Midbrain (tissue), 1 donor: ENCODE data around the gene SNX15.

ENCODE experiments used
- DNase-seq: peaks from one replicate; lab custom pipeline; 2025; lab: John Stamatoyannopoulos, UW

Gene SNX15

DNA sequence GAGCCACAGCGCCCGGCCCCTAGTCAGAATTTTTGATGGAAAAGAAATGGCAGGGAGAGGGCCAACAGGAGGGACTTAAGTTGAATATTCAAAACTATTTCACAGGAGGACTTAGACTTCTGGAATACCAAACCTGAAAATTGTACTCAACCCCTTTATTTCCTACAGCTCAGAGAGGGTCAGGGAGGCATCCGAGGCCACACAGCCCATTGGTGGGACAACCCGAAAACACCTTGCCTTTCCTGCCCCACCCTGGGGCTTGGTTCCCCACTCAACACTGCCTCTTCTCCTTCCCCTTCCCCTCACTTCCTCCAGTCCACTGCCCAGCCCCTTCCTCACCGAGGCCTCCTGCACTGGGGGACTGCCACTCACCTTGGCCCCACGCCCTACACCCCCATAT, 29.8 kb downstream of the SNX15 start:
- no peak for DNase-seq

DNA sequence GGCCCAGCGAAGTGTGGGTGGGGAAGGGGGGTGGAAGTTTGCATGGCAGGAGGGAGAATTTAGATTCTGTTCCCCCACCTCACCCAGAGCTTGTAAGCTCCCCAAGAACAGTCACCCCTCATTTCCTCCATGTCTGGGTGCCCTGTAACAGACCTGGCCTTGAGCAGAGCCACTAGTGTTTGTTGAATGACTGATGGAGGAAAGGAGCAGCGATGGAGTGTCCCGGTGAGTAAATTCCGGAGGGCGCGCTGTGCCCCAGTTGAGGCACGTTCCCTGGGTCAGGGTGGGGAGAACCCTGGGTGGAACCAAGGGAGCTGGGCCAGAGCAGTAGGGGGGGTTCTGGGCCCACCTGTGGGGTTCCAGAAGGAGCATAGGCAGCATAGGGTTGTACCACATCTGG, 30.3 kb downstream of the SNX15 start:
- no peak for DNase-seq

DNA sequence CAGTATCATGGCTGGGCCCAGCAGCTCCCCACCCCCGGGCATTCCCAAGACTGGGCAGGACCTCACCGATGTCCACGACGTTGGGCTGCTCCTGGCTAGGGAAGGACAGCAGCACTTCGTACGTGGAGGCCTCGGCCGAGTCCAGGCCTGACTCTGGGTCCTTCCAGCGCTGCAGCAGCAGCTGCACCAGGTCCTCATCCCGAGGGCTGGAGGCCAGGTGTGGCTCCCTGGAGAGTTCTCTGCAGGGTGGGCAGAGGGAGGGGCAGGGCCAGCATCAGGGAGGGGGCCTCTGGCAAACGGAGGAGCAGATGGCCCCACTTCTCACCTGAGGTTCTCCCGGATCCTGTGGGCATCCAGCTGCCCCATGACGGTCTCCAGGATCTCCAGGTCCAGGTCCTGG, 30.8 kb downstream of the SNX15 start:
- no peak for DNase-seq

DNA sequence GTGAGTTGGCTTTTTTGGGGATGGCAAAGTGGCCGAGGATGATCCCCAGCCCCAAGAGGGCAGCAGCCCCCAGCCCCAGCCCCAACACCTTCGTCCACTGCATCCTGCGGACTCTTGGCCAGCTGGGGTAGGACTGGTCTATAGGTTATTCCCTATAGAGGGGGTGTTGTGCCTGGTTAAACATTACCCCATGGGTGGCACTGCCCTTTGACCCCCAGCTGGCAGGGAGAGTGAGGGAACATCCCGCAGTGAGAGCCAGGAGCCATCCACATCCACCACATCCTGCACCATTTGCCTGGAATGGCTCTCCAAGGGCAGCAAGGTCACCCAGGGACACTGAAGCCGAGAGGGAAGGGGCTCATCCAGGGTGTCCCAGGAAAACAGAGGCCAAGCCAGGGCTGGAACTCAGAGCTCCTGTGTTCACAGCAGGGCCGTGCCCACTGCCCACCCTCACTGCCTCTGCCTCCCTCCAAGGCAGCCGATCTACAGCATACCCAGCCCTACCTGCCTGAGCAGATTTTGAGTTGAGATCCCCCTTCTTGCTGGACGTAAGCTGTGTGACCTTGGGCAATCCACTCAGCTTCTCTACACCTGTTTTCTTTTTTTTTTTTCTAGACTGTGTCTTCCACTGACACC, 31.3 kb downstream of the SNX15 start, which contains the start of gene NAALADL1:
Gene NAALADL1, minus strand, starts transcription at position 135 of the 636 bp plus-strand sequence. Its CDS starts 32 bp downstream, at position 103.
- no peak for DNase-seq

DNA sequence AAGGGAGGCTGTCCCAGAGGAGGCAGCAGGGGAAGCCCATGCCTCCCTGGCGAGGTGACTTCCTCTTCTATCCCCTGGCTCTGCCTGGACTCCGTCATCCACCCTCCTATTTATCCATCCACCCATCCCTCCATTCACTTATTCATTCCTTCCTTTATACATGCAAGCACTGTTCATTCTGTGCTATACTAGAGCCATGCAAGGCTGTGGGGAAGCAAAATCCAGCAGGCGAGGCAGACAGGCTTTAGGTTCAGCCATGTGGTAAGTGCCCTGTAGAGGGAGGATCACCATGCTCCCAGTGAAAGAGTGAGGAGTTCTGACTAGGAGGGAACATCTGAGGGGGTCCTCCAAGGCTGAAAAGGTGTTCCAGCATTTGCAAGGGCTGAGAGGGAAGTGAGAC, 32.3 kb downstream of the SNX15 start:
- no peak for DNase-seq

DNA sequence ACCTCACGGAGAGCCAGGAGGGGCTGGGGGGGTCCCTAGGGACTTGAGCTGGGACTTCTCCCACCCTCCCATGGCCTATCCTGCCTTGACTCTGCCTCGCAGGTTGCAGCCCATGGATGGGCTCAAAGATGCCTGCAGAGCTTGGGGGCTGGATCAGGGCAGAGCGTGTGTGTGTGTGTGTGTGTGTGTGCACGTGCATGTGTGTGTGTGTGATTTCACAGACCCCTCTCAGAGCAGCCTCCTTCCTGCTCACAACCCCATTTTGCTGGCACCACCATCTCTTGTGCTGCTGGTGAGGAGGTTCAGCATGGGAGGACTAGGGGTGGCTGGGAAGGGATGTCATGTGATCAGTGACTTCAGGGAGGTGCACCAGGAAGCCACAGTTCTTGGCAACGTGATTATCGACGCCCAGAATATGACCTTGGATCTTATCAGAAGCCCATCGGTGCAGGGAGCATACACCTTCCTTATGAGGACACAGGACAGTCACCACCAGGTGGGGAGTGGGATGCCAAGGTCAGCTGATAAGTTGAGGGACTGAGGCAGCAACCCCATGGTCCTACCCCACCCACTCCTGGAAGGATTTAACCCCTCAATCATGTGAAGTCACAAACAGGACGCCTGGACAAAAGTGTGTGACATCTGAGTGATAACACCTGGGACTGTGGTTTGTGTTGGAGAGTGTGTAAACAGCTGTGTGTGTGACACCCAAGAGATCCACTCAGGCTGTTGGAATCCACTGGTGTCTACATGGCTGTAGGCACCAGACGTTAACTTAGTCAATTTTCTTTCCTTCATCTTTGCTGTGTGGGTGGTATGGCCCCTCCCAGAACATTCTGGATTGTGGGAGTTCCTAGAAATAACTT, 33.0 kb downstream of the SNX15 start:
- DNase-seq = no peak

DNA sequence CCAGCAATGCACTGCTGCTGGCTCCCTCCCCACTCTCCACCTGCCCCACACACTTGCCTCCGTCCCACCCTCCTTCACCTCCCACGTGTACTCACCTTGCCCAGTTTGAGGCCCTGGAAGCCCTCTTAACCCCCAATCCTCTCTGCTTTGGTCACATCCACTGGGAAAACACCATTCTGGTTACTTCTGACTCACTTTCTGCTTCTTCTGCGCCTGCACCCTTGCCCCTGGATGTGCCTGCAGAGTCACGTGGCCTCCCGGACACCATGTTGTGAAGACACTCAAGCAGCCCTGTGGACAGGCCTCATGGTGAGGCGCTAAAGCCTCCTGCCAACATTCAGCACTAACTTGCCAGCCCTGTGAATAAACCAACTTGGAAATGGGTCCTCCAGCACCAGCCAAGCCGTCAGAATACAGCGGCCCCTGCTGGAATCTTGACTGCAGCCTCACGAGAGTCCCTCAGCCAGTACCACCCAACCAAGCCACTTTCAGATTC, 33.7 kb downstream of the SNX15 start:
- no peak for DNase-seq

DNA sequence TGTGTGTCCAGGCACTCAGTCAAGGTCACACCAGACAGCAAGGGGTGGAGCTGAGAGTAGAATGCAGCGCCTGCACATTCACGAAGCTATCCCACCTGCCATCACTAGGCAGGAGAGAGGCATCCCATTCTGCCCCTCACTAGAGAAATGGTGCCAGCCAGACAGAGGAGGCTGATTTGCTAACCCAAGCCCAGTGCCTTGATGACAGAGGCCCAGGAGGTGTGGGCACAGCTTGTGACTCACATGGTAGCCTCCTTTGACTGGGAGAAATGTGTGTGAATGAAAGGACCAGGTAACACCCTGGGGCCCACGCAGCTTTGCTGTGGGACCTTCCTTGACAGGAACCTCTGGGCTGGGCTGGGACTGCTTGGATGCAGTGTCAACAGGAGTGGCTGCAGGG, 36.3 kb downstream of the SNX15 start:
- no peak for DNase-seq

DNA sequence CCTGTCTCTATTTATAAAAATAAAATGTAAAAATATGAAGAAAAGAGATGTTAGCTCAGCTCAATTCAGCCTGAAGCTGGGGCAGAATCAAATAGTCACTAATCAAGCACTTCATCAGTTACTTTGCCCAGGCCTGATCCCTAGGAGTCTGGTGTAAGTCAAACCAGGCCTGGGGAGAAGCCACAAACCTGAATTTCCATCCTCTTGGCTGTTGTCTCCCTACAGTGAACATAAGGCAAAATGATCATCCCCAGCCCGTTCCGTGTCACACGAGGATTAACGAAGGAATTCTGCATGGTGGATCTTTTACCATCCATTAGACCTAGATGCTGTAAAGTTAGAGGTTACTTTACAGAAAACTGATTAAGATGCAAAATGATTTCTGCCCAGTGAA, 37.6 kb downstream of the SNX15 start:
- no peak for DNase-seq

DNA sequence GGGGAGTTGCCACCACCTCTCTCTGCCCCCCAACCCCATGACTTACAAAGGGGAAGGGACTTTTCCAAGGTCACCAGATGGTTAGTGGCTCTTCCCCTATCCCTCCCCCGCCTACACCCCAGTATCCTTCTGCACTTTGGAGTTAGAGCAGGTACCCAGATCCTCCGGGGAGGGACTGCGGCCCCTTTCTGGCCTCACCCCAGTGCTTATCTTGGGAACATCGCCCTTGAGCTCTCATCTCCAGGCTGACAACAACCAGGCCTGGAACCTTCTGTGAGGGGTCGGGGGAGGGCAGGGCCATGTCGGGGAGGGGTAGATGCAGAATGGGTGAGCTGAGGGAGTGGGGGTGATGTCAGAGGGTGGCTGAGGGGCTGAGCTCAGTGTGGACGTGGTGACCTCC, 38.6 kb downstream of the SNX15 start:
- DNase-seq = no peak

DNA sequence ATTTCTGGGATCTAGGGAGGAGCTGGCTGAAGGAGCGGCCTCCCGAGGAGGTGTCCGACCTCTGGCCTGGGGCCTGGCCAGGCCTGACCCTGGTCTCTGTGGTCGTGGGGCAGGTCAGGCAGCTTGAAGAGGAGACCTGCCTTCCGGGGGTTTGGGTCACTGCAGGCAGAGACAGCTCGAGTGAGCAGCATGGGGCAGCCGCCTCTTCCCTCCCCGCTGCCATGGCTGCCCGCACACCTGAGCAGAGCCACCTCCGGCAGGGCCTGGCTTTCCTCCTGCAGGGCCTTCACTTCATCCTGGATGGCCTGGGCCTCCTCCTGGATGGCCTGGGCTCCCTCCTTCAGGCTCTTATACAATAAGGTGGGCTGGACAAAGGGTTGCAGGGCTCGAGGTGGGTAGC, 39.1 kb downstream of the SNX15 start:
- no peak for DNase-seq

DNA sequence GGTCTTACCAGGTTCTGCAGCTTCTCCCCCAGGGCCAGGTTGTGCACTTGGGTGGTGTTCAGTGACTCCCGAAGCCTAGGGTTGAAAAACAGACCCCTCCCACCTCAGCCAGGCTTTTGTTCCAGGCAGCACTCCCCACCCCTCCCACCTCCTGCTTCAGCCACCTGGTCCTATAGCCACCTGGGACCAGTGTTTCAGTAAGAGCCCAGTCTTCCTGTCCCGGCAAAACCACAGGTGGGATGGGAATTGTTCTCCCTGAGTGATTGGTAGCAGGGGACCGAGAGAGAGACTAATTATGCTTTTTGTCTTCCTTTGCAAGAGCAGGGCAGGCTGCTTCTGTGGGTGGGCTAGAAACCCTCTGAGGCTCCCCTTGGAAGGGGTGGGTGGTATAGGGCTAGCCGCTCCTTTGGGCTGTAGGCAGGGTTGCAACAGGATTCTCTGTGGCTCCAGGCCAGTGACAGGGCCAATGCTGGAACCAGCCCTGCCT, 39.6 kb downstream of the SNX15 start:
- no peak for DNase-seq

DNA sequence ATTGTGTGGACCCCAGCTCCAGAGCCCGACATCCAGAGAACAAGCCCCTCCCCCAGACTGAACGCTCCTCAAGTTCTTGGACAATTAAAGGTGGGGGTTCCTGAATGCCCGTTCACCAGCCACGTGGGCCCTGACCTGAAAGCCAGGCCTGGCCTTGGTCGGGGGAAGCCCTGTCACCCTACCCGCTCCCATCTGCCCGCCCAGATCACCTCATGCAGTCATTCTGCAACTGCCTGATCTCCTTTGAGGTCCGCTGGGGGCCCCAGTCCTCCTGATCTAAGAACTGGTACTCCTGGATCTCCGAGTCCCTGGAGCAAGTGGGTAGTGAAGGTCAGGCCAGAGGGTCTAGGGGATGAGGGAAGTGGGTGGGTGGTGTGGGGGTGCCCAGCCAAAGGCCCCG, 40.2 kb downstream of the SNX15 start:
- DNase-seq = no peak

DNA sequence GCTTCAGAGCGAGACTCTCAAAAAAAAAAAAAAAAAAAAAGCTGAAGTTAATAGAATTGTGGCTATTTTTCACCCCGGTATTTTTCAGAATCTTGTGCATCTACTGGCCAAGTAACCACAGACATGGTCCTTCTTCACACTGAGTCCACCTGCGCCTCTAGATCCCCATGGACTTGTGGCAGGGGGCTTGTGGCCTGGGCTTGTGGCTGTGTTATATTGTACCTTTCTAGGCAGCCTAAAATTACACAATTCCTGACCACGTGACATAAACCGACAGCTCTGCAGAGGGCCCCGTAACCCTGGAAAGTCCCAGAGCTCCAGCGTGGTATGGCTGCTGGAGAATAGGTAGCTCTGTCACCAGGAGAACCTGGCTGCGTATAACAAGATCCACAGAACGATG, 42.0 kb downstream of the SNX15 start:
- DNase-seq = no peak

DNA sequence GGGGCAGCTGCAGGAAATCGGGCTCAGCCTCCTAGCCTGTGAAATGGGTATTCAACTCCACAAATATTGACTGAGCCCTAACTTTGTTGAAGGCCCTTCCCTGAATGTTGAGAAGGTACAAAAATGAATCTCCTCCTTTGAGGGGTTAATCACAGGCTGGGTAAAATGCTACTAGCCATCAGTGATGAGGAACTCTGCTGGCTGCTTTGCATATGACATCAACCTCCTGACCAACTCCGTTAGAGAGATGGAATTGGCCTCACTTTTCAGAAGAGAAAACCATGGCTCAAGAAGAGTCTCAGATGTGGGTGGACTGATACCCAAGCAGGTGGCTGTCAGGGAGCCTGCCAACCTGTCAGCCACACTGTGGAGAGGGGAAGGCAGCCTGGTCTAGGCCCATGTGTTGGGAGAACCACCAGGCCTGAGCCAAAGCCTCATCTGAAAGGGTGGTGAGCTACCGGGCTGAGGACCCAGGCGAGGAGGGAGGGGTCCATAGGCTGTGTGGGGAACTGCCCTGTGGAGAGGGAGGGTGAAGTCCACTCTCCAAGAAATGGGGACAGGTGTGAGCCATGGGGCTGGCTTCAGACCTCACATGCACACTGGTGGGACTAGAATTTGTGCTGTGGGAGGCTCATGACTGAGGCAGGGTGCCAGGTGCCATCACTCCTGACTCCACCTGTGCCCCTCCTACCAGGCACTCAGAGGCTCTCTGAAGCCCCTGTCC, 44.8 kb downstream of the SNX15 start:
- no peak for DNase-seq

DNA sequence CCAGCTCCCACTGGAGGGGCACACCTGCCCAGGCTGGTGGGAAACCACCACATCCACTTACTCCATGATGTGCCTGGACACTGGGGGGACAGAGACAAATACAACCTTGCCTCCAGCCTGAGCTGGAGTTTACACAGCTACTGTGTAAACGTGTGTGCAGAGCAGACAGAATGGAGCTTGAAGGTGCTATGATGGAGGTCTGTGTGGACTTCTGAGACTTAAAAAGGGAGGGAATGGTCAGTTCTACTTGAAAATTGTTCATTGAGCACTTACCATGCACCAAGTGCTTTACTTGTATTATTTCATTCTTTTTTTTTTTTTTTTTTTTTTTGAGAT, 45.4 kb downstream of the SNX15 start:
- no peak for DNase-seq

DNA sequence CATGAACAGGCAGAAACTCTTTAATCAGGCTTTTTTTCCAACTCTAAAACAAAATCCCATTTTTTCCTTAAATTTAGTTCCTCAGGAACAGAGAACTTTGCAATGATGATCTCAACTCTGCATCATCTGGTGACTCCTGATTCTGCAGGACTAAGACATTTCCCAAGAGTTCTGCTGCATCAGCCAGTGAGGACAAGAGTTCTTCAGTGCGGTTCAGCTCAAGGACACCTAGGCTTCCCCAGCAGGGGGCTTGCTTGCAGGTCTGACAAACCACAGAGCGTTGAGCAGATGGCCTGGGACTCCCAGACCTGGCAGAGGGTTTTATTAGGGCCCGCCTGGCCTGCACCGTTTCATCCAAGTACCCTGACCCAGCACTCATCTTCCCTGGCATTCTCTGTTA, 50.2 kb downstream of the SNX15 start:
- DNase-seq = no peak

DNA sequence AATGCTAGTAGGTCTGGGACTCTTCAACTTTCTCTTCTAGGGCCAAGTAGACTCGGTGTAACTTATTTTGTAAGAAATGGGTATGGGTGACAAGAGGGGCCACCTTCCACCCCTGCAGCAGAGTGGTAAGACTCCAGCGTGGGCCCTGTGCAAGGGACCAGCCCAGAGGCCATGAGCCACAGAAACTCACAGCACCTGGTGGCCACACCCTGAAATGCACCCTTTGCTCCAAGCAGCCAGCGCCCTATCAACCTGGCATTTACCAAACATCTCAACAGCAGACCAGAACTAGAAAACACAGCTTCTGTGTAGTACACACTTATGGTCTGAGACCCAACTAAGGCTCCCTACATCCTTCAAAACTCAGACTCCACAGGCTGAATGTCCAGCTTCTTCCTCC, 50.9 kb downstream of the SNX15 start:
- DNase-seq = no peak

DNA sequence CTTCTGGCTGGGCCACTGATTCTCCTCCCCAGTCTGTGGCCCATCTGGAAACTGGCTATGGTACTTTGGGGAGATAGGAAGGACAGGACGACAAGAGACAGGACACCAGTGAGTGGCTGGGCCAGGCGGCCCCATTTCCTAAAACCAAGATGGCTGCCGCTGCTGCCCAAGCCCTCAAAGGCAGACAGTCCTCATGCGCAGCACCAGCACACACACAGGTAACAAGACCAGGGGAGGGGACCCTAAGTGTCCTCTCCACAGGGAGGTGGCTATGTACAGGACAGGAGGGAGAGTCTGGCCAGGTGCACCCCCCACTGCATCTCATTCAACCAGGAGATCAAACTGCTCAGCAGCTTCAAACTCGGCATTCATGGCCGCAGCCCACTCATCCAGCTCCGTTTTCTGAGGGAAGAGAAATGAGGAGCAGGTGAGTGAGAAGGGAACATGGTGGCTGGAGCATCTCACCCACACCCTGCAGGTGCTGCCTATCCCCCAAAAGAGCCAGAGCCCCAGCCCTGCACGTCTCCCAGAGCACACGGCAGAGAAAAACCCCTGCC, 51.6 kb downstream of the SNX15 start:
- DNase-seq = no peak

DNA sequence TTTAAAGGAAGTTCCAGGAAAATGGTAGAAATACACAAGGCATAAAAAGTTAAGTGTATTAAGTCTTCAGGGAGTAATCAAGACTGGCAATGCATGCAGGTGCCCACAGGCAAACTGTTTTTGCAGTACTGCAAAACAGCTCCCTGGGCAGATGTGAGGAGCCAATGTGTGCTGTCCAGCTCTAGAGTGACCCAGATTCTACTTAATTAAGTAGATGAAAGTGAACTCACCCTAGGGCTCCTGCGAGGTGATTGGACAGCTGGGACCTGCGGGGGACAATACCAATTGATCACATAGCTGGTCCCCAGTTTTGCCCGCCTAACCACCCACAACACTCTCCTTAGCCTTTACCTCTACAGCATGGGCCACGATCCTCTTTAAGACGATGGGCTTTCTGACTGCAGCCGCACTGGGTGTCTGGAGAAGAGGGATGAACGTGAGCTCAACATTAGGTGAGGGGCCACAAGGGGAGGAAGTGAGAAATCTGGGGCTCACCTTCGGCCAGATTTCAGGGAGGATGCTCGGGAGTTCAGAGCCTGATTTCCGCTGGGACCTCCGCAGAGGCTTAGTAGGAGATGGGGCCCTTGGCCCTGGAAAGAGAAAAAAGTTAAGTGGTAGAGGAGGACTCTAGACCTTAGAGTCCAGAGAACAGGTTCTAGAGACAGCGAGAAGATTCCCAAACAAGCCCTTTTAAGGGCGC, 56.0 kb downstream of the SNX15 start:
- no peak for DNase-seq

DNA sequence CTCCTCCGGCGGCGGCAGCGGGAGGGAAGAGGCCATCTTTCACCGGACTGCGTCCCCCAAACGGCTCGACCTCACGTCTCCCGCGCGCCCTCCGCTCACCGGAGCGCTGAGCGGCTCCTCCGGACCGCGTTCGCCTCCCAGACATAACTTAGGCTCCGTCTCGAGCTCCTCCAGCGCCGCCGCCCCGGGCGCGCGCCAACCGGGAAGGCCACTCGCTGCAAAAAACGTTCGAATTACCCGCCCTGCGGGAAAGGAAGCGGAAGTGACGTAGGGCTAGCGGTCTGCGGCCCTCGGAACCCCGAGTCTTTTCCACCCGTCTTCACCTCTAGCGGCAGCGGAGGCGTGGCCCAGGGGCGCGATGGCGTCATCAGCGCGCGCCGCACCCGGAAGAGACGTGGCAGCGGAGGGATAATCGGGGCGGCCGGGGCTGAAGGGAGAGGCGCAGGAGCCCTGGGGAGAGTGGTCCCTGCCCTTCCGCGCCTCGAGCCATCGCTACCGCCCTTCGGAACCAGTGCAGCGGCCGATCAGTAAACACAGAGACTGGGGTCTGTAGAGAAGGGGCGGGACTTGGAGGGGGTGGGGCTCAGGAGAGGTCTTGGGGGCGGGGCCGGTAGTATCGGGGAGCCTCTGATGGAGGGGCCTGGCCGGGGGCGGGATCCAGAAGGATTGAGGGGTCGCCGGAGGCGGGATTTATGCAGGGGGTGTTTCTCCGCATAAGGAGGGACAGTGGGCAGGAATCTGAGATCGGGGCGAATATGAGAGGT, 56.8 kb downstream of the SNX15 start, which contains the start of the genes CDCA5 and ZFPL1:
Gene CDCA5, minus strand, starts transcription at position 207 of the 764 bp plus-strand sequence. Its CDS starts 62 bp downstream, at position 145.
Gene ZFPL1, plus strand, starts transcription at position 389 of the 764 bp plus-strand sequence. CDS start 477 bp downstream, outside the sequence.
- DNase-seq = peak; percentile 97
